HG03097 (cell line): ENCODE results near the gene BANF1.

Experiments
- ATAC-seq: cut with Tn5 transposase; IDR thresholded peaks from one replicate; pipeline ENCODE4 v1.9.1; 2021; ENCODE audit not compliant: unreplicated experiment, low FRiP score

BANF1 gene

GRCh38 chr11:66001942-66002647 lies at the start of gene BANF1, which contains the start of gene EIF1AD:
Gene BANF1 (plus strand): TSS chr11:66002503. CDS start chr11:66003251, 748 bp downstream.
Gene EIF1AD (minus strand): TSS chr11:66002157. CDS start chr11:66000389, 1,768 bp downstream.
- peak; percentile 64 for ATAC-seq

DNA sequence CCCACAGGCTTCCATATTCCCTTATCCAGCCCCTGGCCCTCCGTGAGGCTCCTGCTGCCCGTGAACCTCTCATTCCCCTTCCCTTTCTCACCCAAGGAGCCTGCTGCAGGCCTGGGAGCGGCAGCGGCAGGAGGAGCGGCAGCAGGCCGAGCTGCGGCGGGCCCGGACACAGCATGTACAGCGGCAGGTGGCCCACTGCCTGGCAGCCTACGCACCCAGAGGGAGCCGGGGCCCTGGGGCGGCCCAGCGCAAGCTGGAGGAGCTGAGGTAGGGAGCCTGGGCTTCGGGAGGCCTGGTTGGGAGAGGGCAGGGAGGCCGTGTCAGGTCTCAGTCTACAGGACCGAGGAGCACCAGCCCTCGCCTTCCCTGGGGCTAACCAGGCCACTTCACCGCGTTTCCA lies 48.8 kb upstream of the BANF1 start:
- no peak for ATAC-seq

DNA sequence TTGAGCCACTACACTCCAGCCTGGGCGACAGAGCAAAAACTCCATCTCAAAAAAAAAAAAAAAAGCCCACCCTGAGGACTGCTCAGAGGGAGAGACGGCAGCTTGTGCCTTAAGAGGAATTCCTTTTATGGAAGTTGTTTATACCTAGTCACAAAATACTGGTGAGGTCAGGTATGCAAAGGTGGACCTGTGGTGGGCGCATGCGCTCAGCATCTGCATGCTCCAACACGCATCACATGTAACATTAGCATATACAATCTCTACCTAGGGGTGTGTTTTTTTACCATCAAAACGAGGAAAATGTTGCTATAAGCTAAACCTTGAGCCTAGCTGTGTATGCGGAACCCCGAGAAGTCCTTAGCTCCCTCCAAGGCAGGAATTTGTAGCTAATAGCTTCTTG lies 47.5 kb upstream of the BANF1 start:
- no peak for ATAC-seq

DNA sequence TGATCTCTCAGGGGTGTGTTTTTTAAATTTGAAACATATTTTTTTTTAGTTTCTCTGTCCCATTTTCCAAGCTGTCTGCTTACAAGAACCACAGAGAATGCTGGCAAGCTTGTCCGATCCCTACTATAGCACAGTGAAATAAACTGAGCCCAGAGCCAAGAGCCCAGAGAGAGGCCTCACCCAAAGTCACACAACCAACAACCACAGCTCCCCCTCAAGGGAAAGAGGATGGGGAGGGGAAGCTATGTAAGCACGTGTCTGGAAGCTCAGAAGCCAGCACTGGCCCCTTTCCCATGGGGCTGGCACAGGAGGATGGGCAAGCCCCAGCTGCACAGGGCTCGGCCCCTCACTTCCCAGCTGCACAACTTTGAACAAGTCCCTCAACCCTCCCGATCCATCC lies 44.0 kb upstream of the BANF1 start:
- ATAC-seq: no peak

GRCh38 chr11:65958774-65959420 lies 43.4 kb upstream of the BANF1 start:
- no peak for ATAC-seq

DNA sequence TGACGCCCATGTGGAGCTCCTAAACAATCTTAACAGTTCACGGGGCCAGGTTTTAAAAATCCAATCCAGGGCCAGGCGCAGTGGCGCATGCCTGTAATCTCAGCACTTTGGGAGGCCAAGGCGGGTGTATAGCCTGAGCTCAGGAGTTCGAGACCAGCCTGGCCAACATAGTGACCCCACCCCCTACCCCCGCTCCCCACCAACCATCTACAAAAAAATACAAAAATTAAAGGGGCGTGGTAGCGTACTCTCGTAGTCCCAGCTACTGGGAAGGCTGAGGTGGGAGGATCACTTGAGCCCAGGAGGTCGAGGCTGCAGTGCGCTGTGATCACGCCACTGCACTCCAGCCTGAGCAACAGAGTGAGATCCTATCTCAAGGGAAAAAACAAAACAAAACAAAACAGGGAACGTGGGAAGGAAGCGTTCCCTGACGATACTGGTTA lies 41.5 kb upstream of the BANF1 start:
- ATAC-seq: no peak

GRCh38 chr11:65961267-65962140 lies 40.8 kb upstream of the BANF1 start, which contains the start of gene SART1:
Gene SART1 (plus strand): TSS chr11:65961734. CDS start chr11:65961781, 47 bp downstream.
- ATAC-seq: peak; percentile 84

DNA sequence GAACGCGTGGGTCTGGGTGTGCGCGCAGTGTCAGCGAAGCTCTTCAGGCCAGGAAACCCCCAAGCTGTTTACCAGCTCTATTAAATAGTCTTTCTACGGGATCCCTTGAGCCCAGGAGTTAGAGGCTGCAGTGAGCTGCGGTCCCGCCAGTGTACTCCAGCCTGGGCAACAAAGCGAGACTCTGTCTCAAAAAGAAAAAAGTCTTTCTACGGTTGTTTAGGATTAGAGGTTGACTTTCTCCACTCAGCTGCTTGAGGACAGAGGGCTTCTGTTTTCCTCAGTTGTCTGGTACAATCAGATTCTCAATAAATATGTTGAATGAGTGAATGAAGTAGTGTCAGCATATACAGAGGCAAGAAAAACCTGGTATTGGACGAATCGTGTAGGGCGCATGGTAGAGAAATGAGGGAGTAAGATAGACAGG lies 40.1 kb upstream of the BANF1 start:
- no peak for ATAC-seq

GRCh38 chr11:65964906-65965305 lies 37.4 kb upstream of the BANF1 start:
- ATAC-seq: no peak

DNA sequence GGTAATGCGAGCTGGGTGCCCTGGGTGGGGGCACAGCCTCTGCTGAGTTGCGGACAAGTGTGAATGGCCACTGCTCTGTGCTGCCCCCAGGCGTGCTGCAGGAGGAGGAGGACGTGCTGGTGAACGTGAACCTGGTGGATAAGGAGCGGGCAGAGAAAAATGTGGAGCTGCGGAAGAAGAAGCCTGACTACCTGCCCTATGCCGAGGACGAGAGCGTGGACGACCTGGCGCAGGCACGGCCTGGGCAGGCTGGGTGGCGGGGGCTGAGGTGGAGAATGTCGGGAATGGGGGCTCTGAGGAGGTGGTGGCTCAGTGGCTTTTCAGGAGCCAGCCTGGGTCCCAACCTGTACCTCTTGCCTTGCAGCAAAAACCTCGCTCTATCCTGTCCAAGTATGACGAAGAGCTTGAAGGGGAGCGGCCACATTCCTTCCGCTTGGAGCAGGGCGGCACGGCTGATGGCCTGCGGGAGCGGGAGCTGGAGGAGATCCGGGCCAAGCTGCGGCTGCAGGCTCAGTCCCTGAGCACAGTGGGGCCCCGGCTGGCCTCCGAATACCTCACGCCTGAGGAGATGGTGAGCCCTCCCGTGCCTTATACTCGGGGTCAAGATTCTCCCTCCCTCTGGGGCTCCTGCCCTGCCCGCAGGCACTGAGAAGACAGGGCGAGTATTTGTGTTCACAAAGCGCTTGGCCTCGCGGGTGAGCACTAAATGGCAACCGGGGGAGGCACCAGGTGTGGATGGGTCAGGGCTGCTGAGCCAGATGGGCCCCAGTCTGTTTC lies 36.1 kb upstream of the BANF1 start:
- no peak for ATAC-seq

- ATAC-seq: no peak
Measured at GRCh38 chr11:65967329-65967934, 34.9 kb upstream of the BANF1 start.

- no peak for ATAC-seq
Measured at GRCh38 chr11:65968600-65969482, 33.5 kb upstream of the BANF1 start.

DNA sequence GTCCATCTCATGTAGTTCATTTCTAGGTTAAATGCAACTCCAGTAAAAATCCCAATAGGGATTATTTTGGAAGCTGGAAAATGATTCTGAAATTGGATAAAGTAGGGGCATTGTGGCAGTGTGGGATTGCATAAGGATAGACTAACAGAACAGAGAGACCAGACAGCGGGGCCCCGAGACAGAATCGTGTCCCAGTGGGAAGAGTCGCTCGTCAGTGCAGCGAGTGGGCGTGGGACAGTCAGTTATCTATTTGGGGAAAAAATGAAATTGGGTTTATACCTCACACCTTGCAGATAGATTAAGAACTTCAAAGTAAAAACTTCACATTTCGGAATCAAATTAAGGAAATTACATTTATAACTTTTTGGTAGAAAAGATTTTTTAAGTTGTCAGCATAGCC lies 30.2 kb upstream of the BANF1 start:
- ATAC-seq: no peak

DNA sequence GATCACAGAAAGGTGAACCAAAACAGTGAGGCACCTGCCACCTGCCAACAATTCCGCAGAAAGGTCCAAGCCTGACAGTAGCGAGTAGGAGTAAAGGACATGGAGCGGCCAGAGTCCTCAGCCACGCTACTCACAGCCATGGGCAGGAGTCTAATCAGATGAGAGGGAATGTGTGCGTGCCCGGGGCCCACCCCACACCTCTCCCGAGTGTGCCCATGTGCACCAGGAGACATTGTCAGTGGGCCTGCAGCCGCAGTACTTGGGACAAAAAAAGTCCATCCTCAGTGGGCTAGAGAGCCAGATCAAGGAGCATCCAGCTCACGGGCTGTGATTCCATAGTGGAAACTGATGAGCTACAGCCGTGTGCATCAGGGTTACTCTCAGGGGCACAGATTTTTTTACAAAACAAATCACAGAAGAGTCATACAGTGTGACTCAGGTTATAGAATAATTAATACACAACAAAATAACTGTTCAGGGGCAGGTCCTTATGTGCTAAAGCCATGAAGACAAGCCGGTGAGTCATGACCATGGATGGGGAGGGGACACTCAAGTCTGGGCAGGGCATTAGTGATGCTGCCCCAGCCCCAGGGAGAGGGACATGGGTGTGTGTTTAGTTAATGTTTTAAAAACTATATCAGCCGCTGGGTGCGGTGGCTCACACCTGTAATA lies 28.7 kb upstream of the BANF1 start:
- ATAC-seq: no peak

DNA sequence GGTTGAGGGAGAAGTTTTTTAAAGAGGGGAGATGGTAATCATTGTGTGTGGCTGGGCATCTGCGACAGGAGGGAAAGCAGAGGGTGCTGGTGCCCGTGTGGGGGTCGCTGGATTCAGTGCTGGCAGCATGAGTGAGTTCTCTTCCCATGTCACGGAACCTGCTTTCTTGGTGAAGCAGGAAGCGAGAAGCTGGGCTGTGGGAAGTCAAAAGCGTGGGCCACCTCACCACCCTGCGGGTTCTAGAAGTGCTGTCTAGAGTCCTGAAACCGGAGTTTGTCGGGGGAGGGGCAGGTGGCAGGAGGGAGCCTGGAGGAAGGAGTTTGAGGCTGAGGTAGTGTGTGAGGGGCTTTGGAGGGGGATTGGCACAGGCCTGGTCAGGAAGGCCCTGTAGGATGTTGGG lies 26.5 kb upstream of the BANF1 start:
- ATAC-seq: no peak

DNA sequence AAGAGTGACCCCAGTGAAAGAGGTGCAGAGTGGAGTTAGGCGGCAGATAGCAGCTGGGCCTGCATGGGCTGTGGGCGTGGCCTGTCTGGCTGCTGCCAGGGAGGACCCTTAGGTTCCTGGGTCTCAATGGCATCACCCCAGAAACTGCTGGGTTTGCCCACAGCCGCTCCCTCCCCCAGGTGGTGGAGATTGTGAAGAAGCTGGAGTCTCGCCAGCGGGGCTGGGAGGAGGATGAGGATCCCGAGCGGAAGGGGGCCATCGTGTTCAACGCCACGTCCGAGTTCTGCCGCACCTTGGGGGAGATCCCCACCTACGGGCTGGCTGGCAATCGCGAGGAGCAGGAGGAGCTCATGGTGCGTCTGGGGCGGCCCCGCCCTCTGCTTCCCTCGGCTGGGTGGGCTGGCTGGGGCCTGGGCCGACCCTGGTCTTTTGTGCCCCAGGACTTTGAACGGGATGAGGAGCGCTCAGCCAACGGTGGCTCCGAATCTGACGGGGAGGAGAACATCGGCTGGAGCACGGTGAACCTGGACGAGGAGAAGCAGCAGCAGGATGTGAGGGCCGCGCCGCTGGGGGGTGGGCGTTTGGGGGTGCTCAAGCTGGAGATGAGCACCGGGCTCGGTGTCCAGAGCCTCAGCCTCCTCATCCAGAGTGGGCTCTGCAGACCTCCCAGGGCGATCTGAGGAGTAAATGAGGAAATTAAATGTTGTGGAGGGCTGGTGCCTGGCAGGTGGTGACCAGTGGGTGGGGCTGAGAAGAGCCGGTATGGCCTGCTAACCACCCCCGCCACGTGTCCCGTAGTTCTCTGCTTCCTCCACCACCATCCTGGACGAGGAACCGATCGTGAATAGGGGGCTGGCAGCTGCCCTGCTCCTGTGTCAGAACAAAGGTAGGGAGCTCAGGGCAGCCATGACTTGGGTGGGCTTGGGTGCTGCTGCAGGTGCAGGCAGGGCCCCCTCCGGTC lies 25.8 kb upstream of the BANF1 start:
- no peak for ATAC-seq
